GM21360 (cell line): Measurements from ENCODE around the gene BSPRY.

Source experiments
- ATAC-seq: cut with Tn5 transposase; IDR thresholded peaks from one replicate; pipeline ENCODE4 v1.9.1; 2021; ENCODE audit warnings: mild to moderate bottlenecking, moderate library complexity; ENCODE audit not compliant: unreplicated experiment

Gene BSPRY

GRCh38 chr9:113349445-113350094 is at the start of gene BSPRY:
Gene BSPRY (plus strand): TSS chr9:113349541. CDS start chr9:113349580, 39 bp downstream.
- no peak for ATAC-seq

GRCh38 chr9:113299800-113300292 is 49.5 kb upstream of the BSPRY start:
- no peak for ATAC-seq

GRCh38 chr9:113301548-113301947 is 47.8 kb upstream of the BSPRY start:
- ATAC-seq = no peak

- no peak for ATAC-seq
Measured at GRCh38 chr9:113302792-113303418, 46.4 kb upstream of the BSPRY start, which contains the start of gene RNF183. Gene RNF183 (minus strand): TSS chr9:113303376. CDS start chr9:113298184, 5,192 bp downstream.

- no peak for ATAC-seq
Measured at GRCh38 chr9:113306566-113306965, 42.8 kb upstream of the BSPRY start.

GRCh38 chr9:113307396-113307975 is 41.9 kb upstream of the BSPRY start:
- no peak for ATAC-seq

- no peak for ATAC-seq
Measured at GRCh38 chr9:113309204-113309813, 40.0 kb upstream of the BSPRY start.

- no peak for ATAC-seq
Measured at GRCh38 chr9:113310538-113310937, 38.8 kb upstream of the BSPRY start.

- ATAC-seq = no peak
Measured at GRCh38 chr9:113311961-113312360, 37.4 kb upstream of the BSPRY start.

- ATAC-seq = no peak
Measured at GRCh38 chr9:113313261-113313660, 36.1 kb upstream of the BSPRY start.

- ATAC-seq = no peak
Measured at GRCh38 chr9:113315231-113315630, 34.1 kb upstream of the BSPRY start.

- no peak for ATAC-seq
Measured at GRCh38 chr9:113316030-113316429, 33.3 kb upstream of the BSPRY start.

GRCh38 chr9:113317777-113318176 is 31.6 kb upstream of the BSPRY start:
- ATAC-seq = no peak

GRCh38 chr9:113319054-113319453 is 30.3 kb upstream of the BSPRY start:
- ATAC-seq = no peak

- no peak for ATAC-seq
Measured at GRCh38 chr9:113320051-113320450, 29.3 kb upstream of the BSPRY start.

- ATAC-seq = no peak
Measured at GRCh38 chr9:113322671-113323070, 26.7 kb upstream of the BSPRY start.

- no peak for ATAC-seq
Measured at GRCh38 chr9:113326230-113326629, 23.1 kb upstream of the BSPRY start.

- no peak for ATAC-seq
Measured at GRCh38 chr9:113328045-113328782, 21.1 kb upstream of the BSPRY start.

GRCh38 chr9:113331780-113332179 is 17.6 kb upstream of the BSPRY start:
- ATAC-seq = no peak

- no peak for ATAC-seq
Measured at GRCh38 chr9:113337714-113338113, 11.6 kb upstream of the BSPRY start.
